GM19328 (cell line): ENCODE data around the gene AIF1L.

Source experiments
- ATAC-seq: cut with Tn5 transposase; IDR thresholded peaks from one replicate; pipeline ENCODE4 v1.9.1; 2021; ENCODE audit warnings: mild to moderate bottlenecking, moderate library complexity; ENCODE audit not compliant: unreplicated experiment

Gene AIF1L

DNA sequence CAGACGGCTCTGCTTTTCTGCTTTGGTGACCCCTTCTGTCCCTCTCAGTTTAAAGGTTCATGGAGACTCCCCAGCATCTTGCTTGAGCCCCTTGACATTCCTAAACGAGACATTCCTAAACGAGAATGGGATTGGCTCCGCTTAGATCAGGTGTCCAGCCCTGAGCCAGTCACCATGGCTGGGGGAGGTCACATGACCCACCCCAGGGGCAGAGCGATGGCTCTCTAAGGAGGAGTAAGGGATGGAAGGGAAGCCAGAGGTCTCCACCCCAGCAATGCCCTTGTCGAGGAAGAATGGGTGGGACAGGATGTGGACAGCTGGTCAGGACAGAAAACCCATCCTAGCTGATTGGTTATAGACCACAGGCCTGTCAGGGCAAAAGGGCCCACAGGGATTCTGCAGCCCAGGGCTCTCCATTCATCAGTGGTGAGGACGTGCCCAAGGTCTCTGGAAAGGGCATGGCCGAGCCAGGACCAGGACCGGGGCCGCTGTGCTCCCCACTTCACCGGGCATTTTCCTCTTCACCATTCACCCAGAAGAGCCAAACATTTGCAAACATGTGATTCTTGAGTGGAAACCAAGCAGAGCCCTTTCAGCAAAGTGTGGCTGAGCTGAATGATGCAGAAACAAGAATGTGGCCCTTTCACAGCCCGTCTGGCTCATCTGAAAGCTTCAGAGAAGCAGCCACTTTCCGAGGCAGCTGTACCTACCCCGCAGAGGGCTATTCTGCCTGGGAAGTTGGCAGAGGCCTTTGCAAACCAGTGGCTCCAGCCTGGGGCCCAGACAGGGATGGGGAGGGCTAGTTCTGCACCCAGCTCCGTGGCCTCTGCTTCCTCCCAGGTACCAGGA, 19.8 kb upstream of the AIF1L start:
- no peak for ATAC-seq

DNA sequence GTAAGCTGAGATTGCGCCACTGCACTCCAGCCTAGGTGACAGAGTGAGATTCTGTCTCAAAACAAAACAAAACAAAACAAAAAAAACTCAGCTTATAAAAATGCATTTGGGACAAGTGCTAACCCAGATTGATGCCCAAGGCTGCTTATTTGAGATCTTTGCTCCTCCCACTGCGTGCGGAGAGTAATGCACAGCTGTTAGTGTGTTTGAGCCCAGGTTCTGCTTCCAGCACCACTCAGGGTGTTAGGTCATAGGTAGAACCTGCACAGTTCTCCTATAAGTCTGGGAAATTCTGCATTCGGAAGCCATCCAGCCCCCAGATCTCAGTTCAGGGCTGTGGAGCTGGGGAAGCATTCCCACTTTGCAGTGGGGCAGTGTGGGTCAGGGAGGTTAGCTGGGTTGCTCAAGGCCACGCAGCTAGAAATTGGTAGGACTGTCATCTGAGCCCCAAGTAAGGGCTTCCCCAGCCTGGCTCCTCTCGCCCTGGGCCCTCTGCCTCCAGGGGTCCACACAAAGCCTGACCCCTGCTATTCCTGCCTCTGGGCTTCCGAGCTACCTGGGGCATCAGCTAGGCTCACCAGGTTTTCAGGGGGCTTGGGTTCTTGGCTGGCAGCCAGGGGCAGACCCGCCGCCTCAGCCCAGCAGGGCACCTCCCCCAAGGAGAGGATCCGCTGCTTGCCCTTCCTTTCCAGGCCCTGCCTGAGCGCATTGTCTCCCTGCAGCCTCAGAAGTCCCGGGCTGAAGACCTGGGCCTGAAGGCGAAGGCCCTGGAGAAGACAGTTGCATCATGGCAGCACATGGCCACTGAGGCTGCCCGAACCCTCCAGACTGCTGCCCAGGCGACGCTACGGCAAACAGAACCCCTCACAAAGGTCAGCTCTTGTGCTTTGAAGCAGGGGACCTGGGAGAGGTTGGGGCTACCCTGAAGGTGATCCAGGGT, 17.6 kb upstream of the AIF1L start:
- ATAC-seq, result no peak

DNA sequence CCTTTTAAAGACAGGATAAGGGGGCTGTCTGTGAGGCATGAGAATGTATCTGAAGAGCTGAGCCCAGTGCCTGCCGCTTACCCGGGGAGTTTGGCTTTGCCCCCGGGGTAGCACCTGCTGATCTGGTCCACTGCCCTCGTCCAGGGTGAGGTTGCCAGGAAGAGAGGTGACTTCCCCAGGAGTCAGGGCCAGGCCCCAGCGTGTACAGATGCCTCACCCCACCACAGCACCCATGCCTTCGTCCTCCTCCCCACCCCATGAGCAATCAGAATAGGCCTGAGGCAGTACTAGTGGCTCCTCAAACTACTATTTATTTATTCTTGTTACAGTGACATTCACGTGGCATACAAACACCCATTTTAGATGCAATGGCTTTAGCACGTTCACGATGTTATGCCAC, 15.7 kb upstream of the AIF1L start:
- no peak for ATAC-seq

DNA sequence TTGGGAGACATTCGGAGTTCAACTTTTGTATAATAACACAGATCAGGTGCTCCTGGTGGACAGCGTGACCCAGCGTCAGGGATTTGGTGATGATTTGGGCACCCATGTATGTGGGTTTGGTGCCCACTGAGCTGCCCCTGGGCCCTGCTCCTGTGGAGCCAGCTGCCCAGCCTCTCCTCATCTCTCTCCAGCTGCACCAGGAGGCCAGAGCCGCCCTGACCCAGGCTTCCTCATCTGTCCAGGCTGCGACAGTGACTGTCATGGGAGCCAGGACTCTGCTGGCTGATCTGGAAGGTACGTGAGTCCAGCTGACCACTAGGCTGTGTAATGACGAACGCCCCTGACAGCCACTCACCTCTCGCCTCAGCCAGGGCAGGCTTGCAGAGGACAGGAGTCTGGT, 14.5 kb upstream of the AIF1L start:
- ATAC-seq, result no peak

DNA sequence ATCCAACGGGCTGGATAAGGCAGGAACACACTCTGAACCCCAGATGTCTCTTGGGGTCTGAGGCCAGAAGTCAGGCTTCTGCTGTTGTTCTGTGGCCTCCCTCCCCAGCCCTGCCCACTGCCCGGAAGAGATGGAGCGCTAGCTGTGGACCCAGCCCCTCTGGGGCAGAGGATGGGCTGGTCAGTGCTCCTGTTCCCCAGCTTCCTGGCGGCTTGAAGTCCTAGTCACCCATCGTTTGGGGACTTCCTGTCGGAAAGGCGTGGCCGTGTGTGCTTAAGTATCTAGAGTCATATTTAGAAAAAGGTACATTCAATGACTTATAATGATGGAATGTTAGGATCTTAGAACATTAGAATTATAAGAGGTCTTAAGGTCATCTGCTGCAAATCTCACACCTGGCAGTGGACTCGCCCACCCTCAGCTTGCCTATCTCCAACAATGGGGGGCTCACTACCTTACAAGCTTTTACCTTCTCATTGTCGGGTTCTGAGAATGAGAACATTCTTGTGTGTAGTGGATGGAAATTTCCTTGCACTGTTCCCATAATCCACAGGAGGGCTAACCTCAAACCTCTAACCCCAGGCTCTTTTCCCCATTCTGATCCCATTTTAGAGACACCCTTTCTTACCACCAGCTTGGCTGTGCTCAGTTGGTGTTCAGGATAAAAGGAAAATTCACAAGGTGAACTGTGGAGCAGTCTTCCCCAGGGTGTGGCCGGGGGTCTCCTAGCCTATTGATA, 13.4 kb upstream of the AIF1L start:
- ATAC-seq, result no peak

DNA sequence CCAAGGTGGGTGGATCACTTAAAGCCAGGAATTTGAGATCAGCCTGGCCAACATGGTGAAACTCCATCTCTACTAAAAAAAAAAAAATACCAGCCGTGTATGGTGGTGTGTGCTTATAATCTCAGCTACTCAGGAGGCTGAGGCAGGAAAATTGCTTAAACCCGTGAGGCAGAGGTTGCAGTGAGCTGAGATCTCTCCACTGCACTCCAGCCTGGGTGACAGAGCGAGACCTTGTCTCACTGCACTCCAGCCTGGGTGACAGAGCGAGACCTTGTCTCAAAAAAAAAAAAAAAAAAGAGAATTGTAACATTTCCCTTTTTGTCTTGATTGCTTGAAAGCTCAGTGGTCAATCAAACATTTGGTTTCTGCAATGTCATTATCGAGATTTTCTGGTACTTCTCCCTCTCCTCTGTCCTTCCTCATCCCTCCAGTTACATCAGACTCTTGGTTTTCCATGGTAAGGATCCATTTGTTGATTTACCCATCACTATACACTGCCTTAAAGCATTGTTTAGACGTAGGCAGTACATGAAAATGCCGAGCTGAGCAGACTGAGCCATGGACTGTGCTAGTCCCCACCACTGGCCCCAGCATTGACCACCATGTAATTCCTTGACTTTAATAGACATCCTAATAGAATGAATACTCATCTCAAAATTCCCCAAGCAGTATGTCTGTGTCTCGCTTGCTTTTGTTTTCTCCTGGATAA, 11.5 kb upstream of the AIF1L start:
- no peak for ATAC-seq

DNA sequence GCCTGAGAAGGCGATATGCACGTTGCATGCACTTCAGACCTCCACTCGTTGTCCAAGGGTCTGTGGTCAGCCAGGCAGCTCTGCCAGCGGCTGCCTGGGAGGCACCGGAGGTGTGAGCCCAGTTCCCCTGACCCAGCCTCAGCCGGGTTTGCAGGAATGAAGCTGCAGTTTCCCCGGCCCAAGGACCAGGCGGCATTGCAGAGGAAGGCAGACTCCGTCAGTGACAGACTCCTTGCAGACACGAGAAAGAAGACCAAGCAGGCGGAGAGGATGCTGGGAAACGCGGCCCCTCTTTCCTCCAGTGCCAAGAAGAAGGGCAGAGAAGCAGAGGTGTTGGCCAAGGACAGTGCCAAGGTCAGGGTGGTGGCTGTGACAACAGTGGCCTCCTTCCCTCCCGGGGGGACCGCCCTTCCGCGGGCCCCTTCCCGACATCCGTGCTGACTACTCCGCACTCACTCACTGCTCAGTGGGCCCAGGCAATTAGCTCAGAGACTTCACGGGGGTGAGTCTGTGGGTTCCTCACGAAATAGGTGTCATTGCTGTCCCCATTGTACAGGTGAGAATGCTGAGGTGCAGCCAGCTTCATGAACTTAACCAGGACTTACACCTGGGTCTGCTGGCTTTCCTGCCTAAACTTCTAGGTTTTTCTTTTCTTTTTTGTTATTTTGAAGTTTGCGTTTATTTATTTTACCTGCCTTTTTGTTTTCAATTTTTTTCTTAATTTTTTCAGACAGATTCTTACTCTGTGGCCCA, 10.8 kb upstream of the AIF1L start:
- ATAC-seq, result no peak

DNA sequence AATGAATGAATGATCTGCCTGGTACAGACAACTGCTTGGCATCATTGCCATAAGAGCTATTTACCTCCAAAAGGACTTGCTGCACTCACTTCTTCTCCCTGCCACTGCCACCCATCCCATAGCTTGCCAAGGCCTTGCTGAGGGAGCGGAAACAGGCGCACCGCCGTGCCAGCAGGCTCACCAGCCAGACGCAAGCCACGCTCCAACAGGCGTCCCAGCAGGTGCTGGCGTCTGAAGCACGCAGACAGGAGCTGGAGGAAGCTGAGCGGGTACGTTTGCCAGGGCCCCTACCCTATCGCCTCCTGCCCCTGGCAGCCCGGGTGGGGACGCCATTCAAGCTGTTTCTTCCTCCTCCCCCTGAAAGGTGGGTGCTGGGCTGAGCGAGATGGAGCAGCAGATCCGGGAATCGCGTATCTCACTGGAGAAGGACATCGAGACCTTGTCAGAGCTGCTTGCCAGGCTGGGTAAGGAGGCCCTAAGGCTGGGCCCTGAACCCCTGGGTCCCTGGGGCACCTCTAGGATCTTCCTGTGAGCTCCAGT, 8.9 kb upstream of the AIF1L start:
- ATAC-seq, result no peak

DNA sequence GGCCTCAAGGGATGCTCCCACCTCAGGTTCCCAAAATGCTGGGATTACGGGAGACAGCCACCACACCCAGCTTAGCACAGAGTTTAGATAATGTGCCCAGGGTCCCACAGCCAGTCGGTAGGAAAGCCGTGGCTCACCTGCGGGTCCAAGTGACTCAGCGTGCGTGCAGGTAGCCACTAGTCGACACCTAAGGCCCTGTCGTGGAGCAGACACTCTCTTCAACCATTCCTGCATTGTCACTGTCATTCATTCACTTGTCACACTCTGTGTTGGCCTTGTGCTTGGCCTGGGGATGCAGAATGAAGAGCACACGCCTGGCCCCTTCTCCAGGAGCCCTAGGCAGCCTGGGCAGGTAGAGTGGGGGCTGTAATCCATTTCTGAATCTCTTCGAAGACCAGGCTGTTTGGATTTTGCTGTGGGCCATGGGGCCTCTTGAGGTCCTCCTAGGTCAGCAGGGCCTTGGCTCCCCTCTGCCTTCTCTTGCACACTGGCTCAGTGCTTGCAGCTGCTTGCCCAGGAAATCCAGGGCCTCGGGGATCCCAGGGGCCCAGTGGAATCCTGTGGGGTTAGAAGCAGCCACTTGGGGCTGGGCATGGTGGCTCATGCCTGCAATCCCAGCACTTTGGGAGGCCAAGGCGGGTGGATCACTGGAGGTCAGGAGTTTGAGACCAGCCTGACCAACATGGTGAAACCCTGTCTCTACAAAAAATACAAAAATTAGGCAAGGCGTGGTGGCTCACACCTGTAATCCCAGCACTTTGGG, 6.1 kb upstream of the AIF1L start:
- ATAC-seq, result no peak

DNA sequence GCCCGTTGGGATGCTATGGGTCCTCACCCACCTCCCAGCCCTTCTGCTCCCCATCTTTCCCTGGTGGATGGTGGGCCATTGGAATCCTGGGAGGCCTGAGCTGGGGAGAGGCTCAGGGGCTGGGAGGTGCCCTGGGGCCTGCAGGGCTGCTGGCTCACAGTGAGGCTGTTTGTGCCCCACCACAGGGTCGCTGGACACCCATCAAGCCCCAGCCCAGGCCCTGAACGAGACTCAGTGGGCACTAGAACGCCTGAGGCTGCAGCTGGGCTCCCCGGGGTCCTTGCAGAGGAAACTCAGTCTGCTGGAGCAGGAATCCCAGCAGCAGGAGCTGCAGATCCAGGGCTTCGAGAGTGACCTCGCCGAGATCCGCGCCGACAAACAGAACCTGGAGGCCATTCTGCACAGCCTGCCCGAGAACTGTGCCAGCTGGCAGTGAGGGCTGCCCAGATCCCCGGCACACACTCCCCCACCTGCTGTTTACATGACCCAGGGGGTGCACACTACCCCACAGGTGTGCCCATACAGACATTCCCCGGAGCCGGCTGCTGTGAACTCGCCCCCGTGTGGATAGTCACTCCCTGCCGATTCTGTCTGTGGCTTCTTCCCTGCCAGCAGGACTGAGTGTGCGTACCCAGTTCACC, 4.9 kb upstream of the AIF1L start:
- no peak for ATAC-seq

DNA sequence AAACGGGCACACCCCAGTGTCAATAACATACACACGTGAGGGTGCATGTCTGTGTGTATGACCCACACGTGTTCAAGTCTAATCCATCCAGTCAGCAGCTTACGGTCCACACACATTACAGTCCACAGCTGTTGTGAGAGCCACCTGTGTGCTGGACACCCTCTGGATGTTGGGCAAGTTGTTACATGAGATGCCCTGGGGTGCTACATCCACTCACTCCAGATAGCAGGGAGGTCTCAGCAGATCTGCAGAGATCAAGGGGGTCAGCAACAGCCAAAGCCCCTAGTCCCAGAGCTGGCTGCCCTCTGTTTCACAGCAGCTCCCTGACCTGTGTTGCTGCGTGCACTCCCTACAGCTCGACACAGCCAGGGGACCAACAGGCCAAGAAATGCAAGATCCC, 4.3 kb upstream of the AIF1L start:
- no peak for ATAC-seq

DNA sequence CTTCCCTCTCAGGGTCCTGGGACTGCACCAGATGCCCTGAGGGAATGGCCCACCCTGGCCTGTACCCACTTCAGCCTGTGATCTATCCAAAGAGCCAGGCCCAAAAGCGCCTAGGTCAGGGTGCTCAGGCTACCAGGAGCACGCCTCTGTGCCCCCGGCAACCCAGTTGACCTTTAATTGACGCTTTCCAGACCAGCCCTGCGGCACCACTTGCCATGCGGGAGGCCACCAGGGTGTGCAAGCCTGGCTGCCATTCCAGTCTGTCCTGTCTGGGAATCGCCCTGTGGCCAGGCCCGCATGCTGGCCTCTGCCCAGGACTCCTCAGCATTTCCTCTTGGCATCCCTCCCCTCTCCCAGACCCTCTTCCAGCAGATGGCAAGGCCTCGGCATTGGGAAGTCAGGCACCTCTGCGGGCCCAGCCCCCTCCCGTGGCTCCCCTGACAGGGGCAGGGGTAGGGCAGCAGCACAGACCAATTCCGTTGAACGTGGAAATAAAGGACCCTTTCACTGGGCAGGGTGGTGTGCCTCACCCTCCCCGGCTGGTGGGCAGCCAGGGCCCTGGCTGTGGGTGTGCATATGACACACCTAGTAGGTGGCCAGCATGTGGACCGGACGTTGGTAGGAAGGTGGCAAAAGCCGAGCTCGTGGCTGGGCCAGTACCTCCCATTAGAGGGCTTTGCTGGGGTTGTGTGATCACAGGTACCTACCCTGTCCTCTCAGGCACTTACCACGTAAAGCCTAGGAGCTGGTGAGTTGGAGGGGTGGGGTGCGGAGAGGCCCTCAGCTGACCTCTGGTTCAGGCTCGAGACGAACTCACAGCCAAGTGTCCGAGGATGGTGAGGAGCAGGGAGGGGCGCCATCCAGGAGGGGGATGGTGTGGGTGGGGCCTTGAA, 3.5 kb upstream of the AIF1L start:
- no peak for ATAC-seq

DNA sequence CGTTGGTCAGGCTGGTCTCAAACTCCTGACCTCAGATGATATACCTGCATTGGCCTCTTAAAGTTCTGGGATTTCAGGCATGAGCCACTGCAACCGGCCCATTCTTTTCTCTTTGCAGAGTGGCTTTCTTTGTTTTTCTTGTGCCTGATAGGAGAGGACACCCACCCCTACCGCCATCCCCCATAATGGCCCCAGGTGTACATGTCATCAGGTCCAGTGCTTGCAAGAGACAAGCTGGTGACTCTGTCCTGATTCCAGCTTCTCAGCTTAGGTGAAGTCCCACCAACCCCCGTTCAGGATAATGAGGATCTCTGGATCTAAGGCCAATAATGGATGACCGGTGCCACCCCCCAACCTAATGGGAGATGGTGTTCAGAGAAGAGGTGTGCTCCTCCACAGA, 2.3 kb upstream of the AIF1L start:
- no peak for ATAC-seq

DNA sequence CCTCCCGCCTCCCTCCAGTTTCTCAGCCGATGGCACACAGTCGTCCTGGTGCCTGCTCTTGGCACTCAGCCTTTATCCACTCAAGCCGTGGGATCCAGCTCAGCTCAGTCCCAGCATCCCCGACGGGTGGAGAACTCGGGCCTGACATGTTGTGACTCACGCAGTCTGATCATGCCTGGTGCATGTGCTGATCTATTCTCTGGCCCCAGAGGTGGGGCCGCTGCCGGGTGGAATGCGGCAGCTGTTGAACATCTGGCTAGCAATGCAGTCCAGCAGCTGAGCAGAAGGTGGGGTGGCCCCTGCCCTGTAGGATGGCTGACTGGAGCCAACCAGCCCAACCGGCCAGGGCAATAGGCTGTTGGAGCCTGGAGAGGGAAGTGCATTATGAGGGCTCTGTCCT, 1.7 kb upstream of the AIF1L start:
- ATAC-seq, result no peak

DNA sequence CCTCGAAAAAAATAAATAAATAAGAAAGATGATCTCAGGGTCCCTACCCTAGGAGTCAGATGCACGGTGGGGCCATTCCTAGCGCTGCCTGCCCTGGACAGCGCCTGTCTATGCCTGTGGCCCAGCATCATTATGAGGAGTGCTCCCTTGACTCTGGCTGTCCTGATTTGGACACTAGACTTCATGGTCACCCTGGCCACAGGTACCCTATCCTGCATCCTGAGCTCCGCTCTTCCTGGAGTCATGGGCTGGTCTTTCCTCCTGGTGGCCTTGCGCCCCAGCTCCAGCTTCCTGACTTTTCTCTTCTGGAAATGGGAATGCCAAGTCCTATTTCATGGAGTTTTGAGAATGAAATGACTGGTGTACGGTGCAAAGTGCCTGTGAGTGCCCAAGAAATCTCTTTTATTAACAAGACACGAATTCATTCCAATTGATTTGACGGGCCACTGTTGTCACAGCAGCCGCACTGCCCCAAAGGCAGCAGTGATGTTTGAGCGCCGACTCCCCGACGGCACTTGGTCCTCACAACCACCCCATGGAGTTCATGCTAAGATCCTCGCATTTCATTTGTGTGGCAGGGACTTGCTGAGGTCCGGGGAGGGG, 564 bp upstream of the AIF1L start:
- ATAC-seq, result no peak

DNA sequence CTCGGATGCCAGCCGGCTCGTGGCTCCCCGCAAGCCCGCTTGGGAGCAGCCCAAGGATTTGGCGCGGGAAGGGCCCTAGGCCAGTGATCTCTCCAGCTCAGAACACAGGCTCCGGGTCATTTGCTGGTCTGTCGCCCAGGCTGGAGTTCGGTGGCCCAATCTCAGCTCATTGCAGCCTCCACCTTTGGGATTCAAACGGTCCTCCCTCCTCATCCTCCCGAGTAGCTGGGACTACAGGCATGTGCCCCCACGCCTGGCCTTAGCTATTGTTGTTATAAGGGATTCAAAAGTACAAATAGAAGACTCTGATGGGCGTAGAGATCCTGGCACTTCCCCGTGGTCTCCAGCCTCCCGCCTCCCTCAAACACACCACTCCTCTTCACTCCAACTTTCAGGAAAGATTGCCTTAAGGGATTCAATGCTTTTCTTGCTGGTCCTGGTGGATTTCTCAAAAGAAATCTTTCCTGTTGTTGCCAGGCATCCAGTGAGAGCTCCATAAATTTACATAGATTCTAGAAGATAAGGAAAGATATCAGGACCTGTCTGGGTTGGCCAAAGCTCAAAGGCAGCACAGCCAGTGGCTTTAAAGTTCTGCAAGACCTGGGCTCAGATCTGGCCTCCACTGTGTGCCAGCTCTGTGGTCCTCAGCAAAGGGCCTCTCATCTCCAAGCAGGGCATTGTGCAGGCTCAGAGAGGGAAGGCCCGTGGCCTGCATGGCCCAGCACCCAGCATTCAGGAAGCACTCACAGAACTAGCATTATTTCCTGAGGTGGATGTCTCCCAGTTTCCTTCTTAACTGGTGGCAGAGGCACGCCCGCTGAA, 1.0 kb downstream of the AIF1L start:
- ATAC-seq, result no peak
